HepG2 (cell line): ENCODE data around the gene ODAD4. TPM values are rescaled to one million over a fixed set of nuclear protein-coding genes. Genes with fewer than 3 reads are reported as not detected.

Experiments used
- AFF4 ChIP-seq: sonication (generic); formaldehyde crosslinking; IDR thresholded peaks from 2 replicates; pipeline ENCODE4 v1.4.0; 2020; ENCODE audit warnings: missing genetic modification reagents
- NKX3-1 ChIP-seq: sonication (generic); formaldehyde crosslinking; IDR thresholded peaks from 2 replicates; pipeline ENCODE4 v1.5.0; 2020; ENCODE audit warnings: missing genetic modification reagents
- ONECUT2 ChIP-seq: sonication (generic); formaldehyde crosslinking; IDR thresholded peaks from 2 replicates; pipeline ENCODE4 v1.4.0; 2020; ENCODE audit warnings: missing genetic modification reagents
- POLR2AphosphoS2 ChIP-seq: IDR thresholded peaks from 2 replicates; pipeline ENCODE4 v1.6.1; 2011; ENCODE audit warnings: low read depth, low read length, improper control_type of control experiment
- SNAI1 ChIP-seq: sonication (generic); formaldehyde crosslinking; IDR thresholded peaks from 2 replicates; pipeline ENCODE4 v1.5.0; 2020; ENCODE audit warnings: mild to moderate bottlenecking, missing genetic modification reagents, borderline replicate concordance
- SOX6 ChIP-seq, 2 experiments: fragments of 450-650 bp in 1 of 2; sonication (generic) in 1 of 2; formaldehyde crosslinking in 1 of 2; IDR thresholded peaks; 2 replicates each; pipeline versions ENCODE4 v1.4.0 to v1.6.1; 2017 to 2020; ENCODE audit warnings: antibody characterized with exemption in 1 of 2, mild to moderate bottlenecking in 1 of 2, missing genetic modification reagents in 1 of 2
- SP5 ChIP-seq: IDR thresholded peaks from 2 replicates; pipeline ENCODE4 v1.6.1; 2016; ENCODE audit warnings: low read depth, borderline replicate concordance
- TEF ChIP-seq: sonication (generic); formaldehyde crosslinking; IDR thresholded peaks from 2 replicates; pipeline ENCODE4 v1.5.0; 2020; ENCODE audit warnings: missing genetic modification reagents
- ZBTB10 ChIP-seq: sonication (generic); formaldehyde crosslinking; IDR thresholded peaks from 2 replicates; pipeline ENCODE4 v1.4.0; 2020; ENCODE audit warnings: missing genetic modification reagents, borderline replicate concordance
- ZNF138 ChIP-seq: sonication (generic); formaldehyde crosslinking; IDR thresholded peaks from 2 replicates; pipeline ENCODE4 v1.5.0; 2020; ENCODE audit warnings: mild to moderate bottlenecking, low read depth, missing genetic modification reagents
- ZNF281 ChIP-seq: sonication (generic); formaldehyde crosslinking; IDR thresholded peaks from 2 replicates; pipeline ENCODE4 v1.4.0; 2020; ENCODE audit warnings: missing genetic modification reagents, borderline replicate concordance
- ZSCAN5A ChIP-seq: sonication (generic); formaldehyde crosslinking; IDR thresholded peaks from 2 replicates; pipeline ENCODE4 v1.8.0; 2022; ENCODE audit warnings: mild to moderate bottlenecking, missing genetic modification reagents, borderline replicate concordance
- polyA plus RNA-seq, 8 experiments: library from polyadenylated mRNA; depleted of rRNA in 3 of 8; stranded (reverse) in 7 of 8; unstranded in 1 of 8; fragments of >200 nt; fragmentation: Illumina TruSeq in 4 of 8; extraction: Trizol in 4 of 8; gene quantifications; 2 replicates each; pipeline versions ENCODE4 v1.2.1 to v1.2.3, GENCODE V29; 2011 to 2016; ENCODE audit warnings: low read depth in 4 of 8, missing spikeins in 1 of 8, mixed read lengths in 1 of 8; ENCODE audit not compliant: insufficient read depth in 1 of 8
- total RNA-seq, 5 experiments: library from RNA; depleted of rRNA; stranded (reverse); fragments of >200 nt; fragmentation: Illumina TruSeq; extraction: Trizol; gene quantifications; 2 replicates each; pipeline ENCODE4 v1.2.3, GENCODE V29; 2016; ENCODE audit warnings: low read depth in 1 of 5
- TF ChIP-seq, protein P1 (sequence below): sonication (generic); formaldehyde crosslinking; IDR thresholded peaks from 2 replicates; pipeline ENCODE4 v1.5.0; 2020; ENCODE audit warnings: mild to moderate bottlenecking, missing genetic modification reagents

Gene ODAD4
- total and polyA plus RNA-seq, 2 of the 13 experiments (the other 11 are each of a cell fraction or from before 2014, with no cell fraction given) = 0.48 to 0.53 TPM

DNA sequence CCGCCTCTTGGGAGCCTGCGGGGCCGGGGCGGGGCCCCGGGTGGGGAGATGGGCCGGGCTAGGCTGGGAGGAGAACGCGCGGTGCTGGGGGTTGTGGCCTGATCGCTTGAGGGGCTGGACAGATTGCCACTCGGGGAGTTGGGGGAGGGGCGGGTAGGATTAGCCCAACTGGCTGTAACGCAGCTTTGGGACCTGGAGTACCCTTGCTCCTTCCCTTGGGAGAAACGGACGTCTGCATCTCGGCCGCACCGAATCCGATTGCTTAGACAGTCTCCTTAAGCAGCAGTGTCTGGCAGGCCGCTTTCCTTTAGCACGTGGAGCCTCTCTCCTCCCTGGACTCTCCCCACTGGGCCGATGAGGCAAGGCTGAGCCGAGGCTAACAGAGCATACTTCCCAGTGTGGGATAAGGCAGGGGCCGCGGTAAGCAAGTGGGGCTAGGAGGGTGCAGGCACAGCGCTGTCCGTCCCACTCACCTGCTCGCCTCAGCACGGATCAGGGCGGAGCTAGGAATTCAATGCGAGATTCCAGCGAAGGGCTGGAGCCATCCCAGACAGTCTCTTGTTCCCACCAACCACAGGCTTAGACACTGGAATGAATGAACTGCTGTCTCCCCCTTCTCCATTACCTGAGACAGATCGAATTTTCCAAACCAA, 11.1 kb upstream of the ODAD4 start (continued):
- TF ChIP-seq ZBTB10 (CRISPR knock-in tag) (no peak), TEF (CRISPR knock-in tag) (0 out of 2 replicates have a peak, but pooled peaks have one; percentile 12), AFF4 (CRISPR knock-in tag) (no peak), SNAI1 (CRISPR knock-in tag) (peak; percentile 81; the same call in 1 of the 2 replicates), SP5 (CRISPR knock-in tag) (no peak), ONECUT2 (CRISPR knock-in tag) (no peak), ZSCAN5A (CRISPR knock-in tag) (no peak; the same call in 1 of the 2 replicates), POLR2AphosphoS2 (no peak), SOX6 (IDR thresholded peaks at IDR 0.05) (no peak), SOX6 (CRISPR knock-in tag; IDR thresholded peaks at IDR 0.05) (no peak), ZNF138 (CRISPR knock-in tag) (0 out of 2 replicates have a peak, but pooled peaks have one; percentile 76), NKX3-1 (CRISPR knock-in tag) (no peak), ZNF281 (CRISPR knock-in tag) (peak; percentile 92)
- TF ChIP-seq, protein P1, sequence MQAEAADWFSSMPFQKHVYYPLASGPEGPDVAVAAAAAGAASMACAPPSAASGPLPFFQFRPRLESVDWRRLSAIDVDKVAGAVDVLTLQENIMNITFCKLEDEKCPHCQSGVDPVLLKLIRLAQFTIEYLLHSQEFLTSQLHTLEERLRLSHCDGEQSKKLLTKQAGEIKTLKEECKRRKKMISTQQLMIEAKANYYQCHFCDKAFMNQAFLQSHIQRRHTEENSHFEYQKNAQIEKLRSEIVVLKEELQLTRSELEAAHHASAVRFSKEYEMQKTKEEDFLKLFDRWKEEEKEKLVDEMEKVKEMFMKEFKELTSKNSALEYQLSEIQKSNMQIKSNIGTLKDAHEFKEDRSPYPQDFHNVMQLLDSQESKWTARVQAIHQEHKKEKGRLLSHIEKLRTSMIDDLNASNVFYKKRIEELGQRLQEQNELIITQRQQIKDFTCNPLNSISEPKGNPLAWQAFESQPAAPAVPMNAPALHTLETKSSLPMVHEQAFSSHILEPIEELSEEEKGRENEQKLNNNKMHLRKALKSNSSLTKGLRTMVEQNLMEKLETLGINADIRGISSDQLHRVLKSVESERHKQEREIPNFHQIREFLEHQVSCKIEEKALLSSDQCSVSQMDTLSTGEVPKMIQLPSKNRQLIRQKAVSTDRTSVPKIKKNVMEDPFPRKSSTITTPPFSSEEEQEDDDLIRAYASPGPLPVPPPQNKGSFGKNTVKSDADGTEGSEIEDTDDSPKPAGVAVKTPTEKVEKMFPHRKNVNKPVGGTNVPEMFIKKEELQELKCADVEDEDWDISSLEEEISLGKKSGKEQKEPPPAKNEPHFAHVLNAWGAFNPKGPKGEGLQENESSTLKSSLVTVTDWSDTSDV (CRISPR knock-in tag) = peak; percentile 35; the same call in 1 of the 2 replicates
